Measurements from ENCODE around the gene PCDHB5.
"Not testable (repeated sequence)": the region's sequence is repeated elsewhere in the genome, so short reads cannot be mapped to it uniquely, and the experiment has no call there.

PCDHB5 gene

DNA sequence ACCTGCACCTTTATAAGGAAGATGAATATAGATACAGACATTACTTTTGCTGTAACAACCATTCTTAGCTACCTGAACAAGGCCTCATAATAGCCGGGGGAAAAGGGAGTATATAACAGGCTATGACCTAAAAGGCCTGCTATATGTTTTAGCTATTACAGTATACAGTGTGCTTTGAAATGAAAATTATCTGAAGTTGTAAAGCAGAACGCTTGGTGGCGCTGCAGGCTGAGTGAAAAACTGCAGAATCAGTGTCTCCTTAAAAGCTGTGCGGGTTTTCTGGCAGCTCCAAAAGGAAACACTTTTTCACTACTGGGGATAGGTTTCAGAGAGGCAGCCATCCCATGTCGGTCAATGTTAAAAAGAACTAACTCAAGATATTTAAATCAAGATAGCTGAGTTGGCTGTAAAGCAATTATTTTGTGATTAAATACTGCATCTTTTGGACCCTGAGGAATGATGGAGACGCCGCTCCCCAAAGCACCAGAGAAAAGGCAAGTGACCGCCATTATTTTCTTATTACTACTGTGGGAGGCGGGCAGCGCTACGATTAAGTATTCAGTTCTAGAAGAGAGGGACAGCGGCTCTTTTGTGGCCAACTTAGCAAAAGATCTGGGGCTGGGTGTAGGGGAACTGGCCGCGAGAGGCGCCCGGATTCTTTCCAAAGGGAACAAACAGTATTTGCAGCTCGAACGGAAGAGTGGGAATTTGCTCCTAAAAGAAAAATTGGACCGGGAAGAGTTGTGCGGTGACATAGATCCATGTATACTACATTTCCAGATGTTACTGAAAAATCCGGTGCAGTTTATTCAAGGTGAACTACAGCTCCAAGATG, 20.8 kb downstream of the PCDHB5 start:
- no peak for DNase-seq

GRCh38 chr5:141157356-141157755, 22.4 kb downstream of the PCDHB5 start:
- DNase-seq, result not testable (repeated sequence)

DNA sequence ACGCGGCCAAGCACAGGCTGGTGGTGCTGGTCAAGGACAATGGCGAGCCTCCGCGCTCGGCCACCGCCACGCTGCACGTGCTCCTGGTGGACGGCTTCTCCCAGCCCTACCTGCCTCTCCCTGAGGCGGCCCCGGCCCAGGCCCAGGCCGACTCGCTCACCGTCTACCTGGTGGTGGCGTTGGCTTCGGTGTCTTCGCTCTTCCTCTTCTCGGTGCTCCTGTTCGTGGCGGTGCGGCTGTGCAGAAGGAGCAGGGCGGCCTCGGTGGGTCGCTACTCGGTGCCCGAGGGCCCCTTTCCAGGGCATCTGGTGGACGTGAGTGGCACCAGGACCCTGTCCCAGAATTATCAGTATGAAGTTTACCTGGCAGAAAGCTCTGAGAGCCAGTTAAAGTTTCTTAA, 22.9 kb downstream of the PCDHB5 start:
- not testable (repeated sequence) for DNase-seq

- DNase-seq, result no peak
Observed at GRCh38 chr5:141172381-141173204, 37.6 kb downstream of the PCDHB5 start, which contains the start of gene PCDHB7. PCDHB7 (plus strand) TSS chr5:141172644; CDS start chr5:141172836, 192 bp downstream.

- DNase-seq, result not testable (repeated sequence)
Observed at GRCh38 chr5:141174291-141175104, 39.5 kb downstream of the PCDHB5 start.

DNA sequence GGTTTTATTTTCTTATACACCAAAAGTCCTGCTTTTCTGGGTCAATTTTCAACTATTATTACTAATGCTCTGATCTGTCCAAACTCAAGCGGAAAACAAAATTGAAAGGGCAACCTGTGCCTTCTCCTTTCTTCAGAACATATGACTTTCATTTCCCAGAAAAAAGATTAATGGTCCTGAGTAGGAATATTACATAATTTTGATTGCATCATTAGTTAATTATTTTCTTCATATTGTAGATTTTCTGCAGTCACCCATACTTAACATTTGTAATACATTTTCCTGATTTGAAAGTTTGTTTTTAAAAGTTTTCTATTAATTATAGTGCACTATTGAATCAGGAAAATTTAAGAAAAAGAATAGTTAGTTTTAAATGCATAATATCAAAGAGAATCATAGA, 40.9 kb downstream of the PCDHB5 start:
- no peak for DNase-seq

GRCh38 chr5:141177577-141178191, 42.7 kb downstream of the PCDHB5 start, which contains the start of gene PCDHB8:
PCDHB8 (plus strand) TSS chr5:141177790; CDS start chr5:141178035, 245 bp downstream.
- DNase-seq, result not testable (repeated sequence)

GRCh38 chr5:141179371-141179770, 44.4 kb downstream of the PCDHB5 start:
- not testable (repeated sequence) for DNase-seq

GRCh38 chr5:141179876-141180275, 44.9 kb downstream of the PCDHB5 start:
- DNase-seq, result not testable (repeated sequence)

DNA sequence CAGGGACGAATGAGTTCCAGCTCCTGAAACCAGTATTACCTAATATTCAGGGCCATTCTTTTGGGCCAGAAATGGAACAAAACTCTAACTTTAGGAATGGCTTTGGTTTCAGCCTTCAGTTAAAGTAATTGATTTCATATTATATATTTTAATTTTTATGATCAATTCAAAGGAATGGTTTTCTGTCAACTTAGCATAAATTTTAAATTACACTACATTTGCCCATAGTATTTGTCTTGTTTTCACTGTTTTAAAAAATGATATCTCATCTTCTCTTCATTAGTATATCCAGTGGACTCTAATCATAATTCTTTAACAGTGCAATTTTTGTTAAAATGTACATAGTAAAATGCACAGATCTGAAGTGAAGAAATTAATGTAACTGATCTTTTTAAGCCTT, 45.3 kb downstream of the PCDHB5 start:
- DNase-seq, result no peak

DNA sequence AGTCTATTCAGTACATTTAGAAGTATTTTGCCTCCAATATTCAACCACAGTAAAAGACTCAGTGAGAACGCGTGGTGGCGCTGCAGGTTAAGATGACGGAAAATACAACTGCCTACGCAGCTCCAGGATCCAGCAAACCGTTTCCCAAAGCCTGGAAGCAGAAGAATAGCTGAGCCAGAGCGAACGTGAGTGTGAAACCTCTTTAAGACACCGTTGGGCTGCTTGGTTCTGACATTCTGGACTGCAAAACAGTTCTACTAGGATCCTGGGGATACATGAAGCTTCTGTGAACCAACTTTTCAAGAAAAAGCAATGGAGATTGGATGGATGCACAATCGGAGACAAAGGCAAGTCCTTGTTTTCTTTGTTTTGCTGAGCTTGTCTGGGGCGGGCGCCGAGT, 47.2 kb downstream of the PCDHB5 start, which contains the start of gene PCDHB16:
Gene PCDHB16 (plus strand): TSS at position 140 of the 400 bp plus-strand sequence. CDS start 173 bp downstream, at position 313.
- no peak for DNase-seq

GRCh38 chr5:141184117-141184855, 49.3 kb downstream of the PCDHB5 start:
- DNase-seq, result not testable (repeated sequence)

GRCh38 chr5:141186897-141187512, 52.0 kb downstream of the PCDHB5 start, which contains the start of gene PCDHB9:
PCDHB9 (plus strand) TSS chr5:141187161; CDS start chr5:141187319, 158 bp downstream.
- DNase-seq, result no peak

All from activated CD8-positive, alpha-beta memory T cell treated with anti-CD3 and anti-CD28 coated beads, Interleukin-2, amount 50 U/mL, for 48 hours (primary cell).